G401 (cell line): ENCODE data around the gene ATG9B. TPM values are rescaled to one million over a fixed set of nuclear protein-coding genes. Genes with fewer than 3 reads are reported as not detected.
"Not testable (repeated sequence)": the region's sequence is repeated elsewhere in the genome, so short reads cannot be mapped to it uniquely, and the experiment has no call there.

Experiments used
- DNase-seq: peaks from one replicate; pipeline ENCODE4 v3.0.0-alpha.2; 2015; ENCODE audit warnings: low spot score
- in situ Hi-C: cut with HindIII; loops from 2 replicates; pipeline ENCODE4 v1.10.0; 2016; ENCODE audit warnings: low sequenced_read_pairs, mixed read lengths
- total RNA-seq: library from RNA; depleted of rRNA; stranded (reverse); fragments of >200 nt; shearing (Covaris generic); gene quantifications from 2 replicates; pipeline ENCODE4 v1.2.3, GENCODE V29; 2014

ATG9B gene
- total RNA-seq, 1 experiment from 2014 or later, result 0.34 TPM

GRCh38 chr7:151023232-151023631 is 1.1 kb downstream of the ATG9B start:
- in situ Hi-C loops, result no loop called here

GRCh38 chr7:151020231-151020630 is 4.1 kb downstream of the ATG9B start:
- DNase-seq, result no peak
- in situ Hi-C loops, result no loop called here

More at GRCh38 chr7:151023232-151023631, 1.1 kb downstream of the ATG9B start:
- DNase-seq, result no peak

GRCh38 chr7:151019130-151019447 is 5.2 kb downstream of the ATG9B start:
- in situ Hi-C loops, result no loop called here
- peak; percentile 38 for DNase-seq

DNA sequence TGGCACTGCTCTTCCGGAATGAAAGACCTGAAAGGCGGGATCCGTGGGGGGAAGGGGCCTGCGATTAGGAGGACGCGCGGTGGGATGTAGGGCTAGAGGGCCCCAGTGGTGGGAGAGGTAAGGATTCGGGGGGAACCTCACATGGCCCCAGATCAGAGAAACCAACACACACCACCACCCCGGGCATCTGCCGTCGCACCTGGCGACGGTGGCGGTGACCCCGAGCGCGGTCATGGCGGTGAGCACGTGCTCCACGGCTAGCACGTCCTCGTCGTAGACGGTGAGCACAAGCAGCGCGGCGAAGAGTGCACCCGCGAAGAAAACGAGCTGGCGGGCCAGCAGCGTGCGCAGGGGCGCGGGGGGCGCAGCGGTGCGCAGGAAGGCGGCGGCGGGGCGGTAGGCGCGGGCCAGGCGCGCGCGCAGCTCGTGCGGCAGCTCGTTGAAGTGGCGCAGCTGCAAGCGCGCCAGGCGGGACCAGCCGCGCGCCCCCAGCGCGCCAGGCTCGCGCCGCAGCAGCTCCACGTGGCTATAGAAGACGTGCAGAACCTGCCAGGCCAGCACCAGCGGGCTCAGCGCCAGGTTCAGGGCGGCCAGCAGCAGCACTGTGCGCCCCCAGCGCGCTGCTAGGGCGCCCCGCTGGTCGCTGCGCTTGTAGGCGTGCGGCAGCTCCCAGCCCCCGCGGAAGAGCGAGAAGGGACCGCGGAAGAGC is 5.7 kb downstream of the ATG9B start:
- in situ Hi-C loops, result no loop called here
- DNase-seq, result no peak

DNA sequence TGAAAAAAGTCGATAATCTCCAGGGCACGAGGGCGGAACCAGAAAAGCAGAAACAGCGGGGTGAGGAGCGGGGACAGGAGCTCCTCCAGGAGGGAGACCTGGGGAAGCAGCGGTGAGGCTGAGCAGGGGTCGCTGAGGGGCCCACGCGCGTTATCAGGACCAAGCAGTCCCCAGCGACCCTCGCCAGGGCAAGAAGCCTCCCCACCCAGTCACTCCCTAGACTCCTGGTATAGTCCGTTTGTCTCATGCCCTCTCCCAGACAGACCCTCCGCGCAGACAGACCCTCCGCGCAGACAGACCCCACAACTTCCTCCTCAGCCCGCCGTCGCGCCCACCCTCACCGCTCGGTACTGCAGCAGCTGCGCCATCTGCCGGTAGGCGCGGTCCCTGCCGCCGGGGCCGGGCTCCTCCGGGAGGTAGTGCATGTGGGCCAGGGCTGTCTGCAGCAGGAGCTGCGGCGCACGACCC is 6.3 kb downstream of the ATG9B start:
- in situ Hi-C loops, result no loop called here
- DNase-seq, result peak; percentile 43

GRCh38 chr7:151017370-151017952 is 6.8 kb downstream of the ATG9B start:
- in situ Hi-C loops, result no loop called here
- no peak for DNase-seq

DNA sequence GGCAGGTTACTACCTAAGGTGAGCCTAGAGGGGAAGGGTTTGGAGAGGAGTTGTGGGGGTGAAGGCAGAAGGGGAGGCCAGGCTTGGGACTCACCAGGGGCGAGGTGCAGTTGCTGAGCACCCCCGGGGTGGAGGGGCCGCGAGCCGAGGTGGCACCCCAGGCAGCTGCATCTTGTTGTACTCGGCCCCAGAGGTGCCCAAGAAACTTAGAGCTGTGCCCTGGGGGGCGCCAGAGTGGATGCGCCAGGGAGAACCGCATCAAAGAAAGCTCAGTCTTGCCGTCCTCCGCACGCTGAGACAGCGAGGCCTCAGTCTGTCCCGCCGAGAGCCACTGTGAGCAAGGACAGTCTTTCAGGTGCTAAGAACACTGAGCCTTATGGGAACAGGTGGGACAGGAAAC is 7.4 kb downstream of the ATG9B start:
- DNase-seq, result no peak
- in situ Hi-C loops, result no loop called here

DNA sequence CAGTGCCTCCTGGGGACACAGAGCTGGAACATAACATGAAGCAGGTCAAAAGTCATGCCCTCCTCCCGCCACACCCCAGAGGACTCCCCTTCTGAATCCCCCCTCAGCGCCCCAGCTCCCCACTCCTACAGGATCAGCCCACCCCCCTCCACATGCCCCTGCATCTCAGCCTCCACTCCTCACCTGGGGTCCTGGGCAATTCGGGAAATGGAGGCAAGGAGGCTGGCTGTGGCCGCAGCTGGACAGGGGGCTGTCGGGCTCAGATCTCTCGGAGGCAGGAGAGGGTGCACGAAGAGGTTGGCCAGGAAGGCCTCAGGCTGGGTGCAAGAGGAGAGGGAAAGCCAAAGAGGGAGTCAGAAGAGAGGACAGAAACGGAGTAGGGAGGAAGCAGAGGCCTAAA is 7.8 kb downstream of the ATG9B start:
- no peak for DNase-seq
- in situ Hi-C loops, result no loop called here

DNA sequence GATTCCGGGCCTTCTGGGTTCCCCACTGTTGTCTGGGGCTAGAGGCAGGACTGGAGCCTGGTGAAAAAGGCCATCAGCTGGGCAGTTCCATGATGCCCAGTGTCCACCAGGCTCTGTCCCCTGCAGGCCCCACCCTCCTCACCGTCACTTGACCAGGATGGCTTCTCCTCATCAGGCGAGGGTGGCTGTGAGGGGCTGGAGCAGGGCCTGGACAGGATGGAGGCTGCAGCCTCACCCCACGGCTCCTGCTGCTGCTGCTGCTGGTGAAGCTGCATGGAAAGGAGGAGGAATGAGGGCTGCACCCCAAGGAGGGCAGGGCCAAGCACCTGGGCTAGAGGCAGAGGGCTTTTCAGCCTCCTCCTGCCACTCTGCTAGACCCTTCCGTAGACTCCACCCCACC is 8.3 kb downstream of the ATG9B start:
- in situ Hi-C loops, result no loop called here
- no peak for DNase-seq

GRCh38 chr7:151014950-151015349 is 9.3 kb downstream of the ATG9B start:
- no peak for DNase-seq
- in situ Hi-C loops, result no loop called here

GRCh38 chr7:151013733-151014497 is 10.4 kb downstream of the ATG9B start:
- DNase-seq, result peak; percentile 84
- in situ Hi-C loops, result no loop called here

DNA sequence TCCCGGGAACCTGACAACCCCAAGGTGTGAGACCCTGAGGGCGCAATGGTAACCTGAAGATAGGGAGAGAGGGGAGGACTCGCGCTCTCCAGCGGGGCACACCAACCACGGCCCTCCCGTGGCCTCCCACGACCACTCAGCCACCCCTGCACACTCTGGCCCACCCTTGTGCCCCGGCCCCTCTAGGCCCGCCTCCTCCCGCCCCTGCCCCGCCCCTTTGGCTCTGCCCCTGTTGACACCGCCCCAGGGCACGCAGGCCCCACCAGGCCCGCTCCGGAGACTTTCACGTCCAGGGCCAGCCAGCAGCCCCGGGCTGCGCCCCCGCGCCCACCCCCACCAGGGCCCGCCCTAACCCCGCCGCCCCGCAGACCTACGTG is 10.9 kb downstream of the ATG9B start:
- in situ Hi-C loops, result no loop called here
- DNase-seq, result no peak

- DNase-seq, result peak; percentile 34
- in situ Hi-C loops, result no loop called here
Observed at GRCh38 chr7:151012911-151013347, 11.4 kb downstream of the ATG9B start.

DNA sequence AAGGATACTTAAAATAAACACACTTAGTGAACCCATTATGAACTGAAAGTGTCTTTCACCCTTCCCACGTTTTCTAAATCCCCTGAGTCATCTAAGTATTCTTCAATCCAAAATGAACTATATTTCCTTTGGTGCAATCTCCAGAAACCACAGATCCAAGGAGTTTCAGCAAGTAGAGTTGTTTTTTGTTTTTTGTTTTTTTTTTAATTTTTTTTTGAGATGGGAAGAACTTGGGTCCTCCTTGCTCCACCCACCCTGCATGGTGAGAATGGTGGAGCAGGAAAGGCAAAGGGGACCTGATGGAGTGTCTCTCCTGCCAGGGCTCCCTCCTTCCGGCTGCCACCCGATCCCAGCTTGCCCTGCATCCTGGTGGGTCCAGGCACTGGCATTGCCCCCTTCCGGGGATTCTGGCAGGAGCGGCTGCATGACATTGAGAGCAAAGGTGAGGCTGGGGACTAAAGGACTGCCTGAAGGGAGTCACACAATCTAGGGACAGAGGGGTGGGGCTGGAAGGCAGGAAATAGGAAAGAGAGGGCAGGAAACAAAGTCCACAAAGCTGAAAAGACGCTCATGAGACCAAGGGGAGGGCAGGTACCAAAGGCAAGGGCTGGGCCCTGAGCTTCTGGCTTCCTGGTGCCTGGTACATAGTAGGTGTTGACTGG is 12.1 kb downstream of the ATG9B start:
- in situ Hi-C loops, result no loop called here
- DNase-seq, result no peak

DNA sequence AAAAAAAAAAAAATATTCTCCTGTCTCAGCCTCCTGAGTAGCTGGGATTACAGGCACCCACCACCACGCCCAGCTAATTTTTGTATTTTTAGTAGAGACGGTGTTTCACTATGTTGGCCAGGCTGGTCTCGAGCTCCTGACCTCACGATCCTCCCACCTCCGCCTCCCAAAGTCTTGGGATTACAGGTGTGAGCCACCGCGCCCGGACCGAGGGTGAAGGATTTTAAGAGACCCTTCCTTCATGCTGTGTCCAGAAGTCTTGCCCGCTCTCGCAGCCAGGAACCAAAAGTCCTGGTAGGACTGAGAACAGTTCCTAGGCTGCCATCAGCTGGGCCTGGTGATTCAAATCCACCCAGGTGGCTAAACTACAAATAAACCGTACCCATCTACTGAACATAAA is 12.7 kb downstream of the ATG9B start:
- in situ Hi-C loops, DNase-seq: not testable (repeated sequence)

DNA sequence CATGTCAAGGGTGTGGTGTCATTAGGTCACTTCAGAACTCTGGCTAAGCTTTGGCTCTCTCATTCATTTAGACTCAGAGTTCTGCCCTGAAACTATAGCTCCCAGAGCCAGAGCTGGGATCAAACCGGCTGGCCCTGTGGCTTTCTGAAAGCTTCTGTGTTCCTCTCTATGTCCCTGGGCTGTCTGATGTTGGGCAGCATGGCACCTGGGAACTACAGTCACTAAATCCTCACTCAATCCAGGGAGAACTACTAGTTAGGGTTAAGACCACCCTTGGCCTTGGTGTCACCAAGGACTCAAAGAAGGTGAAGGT is 13.2 kb downstream of the ATG9B start:
- in situ Hi-C loops, result no loop called here

GRCh38 chr7:151010307-151011096 is 13.8 kb downstream of the ATG9B start:
- in situ Hi-C loops, result no loop called here

More for the DNA sequence above, 13.2 kb downstream of the ATG9B start:
- DNase-seq, result no peak

DNA sequence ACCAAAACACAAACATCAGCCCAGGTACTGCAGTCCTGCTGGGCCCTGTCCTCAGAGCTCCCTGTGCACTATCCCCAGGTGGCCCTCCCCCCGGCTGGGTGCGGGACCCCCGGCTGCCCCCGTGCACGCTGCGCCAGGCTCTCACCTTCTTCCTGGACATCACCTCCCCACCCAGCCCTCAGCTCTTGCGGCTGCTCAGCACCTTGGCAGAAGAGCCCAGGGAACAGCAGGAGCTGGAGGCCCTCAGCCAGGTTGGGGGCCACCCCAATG is 14.3 kb downstream of the ATG9B start:
- DNase-seq, result no peak
- in situ Hi-C loops, result no loop called here

More at GRCh38 chr7:151010307-151011096, 13.8 kb downstream of the ATG9B start:
- DNase-seq, result peak; percentile 57

DNA sequence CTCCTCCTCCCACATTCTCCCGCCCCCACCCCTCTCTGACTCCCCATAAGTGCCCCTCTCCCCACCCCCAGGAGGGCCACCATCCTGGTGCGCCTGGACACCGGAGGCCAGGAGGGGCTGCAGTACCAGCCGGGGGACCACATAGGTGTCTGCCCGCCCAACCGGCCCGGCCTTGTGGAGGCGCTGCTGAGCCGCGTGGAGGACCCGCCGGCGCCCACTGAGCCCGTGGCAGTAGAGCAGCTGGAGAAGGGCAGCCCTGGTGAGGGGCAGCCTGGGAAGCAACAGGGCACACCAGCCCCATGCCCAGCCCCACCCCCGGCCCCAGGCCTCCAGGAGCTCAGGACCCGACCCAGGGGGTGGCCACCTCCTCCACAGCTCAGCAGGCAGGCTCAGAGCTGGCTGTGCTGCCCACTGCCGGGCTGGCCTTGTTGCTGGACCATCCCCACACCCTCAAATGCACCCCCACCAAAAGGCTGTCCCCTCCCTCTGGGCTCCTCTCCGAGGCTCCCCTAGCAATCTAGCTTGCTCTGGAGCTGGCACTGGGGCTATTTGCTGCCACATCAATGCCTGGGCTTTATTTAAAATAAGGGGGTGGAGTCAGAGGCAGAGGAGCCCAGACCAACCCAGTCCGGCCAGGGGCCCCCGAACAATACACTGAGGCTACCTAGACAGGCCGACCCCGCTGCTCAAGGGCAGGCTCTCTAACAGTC is 14.8 kb downstream of the ATG9B start:
- in situ Hi-C loops, result no loop called here

More for the DNA sequence above, 14.8 kb downstream of the ATG9B start:
- peak; percentile 30 for DNase-seq
